BLaER1 treated with 17β-estradiol and CSF1 and Interleukin-3, amounts not matched to agents 10 nM and 100 nM (cell line): ENCODE measurements around the gene SDCCAG8.

ENCODE experiments used
- H3K27ac ChIP-seq, 11 experiments: shearing (Covaris generic); formaldehyde crosslinking; 2 replicates each; pipeline ENCODE4 v1.8.1; 2022
- H3K27me3 ChIP-seq, 11 experiments: shearing (Covaris generic); formaldehyde crosslinking; 2 replicates each; pipeline ENCODE4 v1.8.1; 2022
- H3K36me3 ChIP-seq, 11 experiments: shearing (Covaris generic); formaldehyde crosslinking; 2 replicates each; pipeline ENCODE4 v1.8.1; 2022
- H3K4me1 ChIP-seq, 10 experiments: shearing (Covaris generic); formaldehyde crosslinking; 2 replicates each; pipeline ENCODE4 v1.8.1; 2022
- H3K4me2 ChIP-seq, 11 experiments: shearing (Covaris generic); formaldehyde crosslinking; 2 replicates each; pipeline ENCODE4 v1.8.1; 2022
- H3K4me3 ChIP-seq, 10 experiments: shearing (Covaris generic); formaldehyde crosslinking; 2 replicates each; pipeline ENCODE4 v1.8.1; 2022
- H3K9ac ChIP-seq, 11 experiments: shearing (Covaris generic); formaldehyde crosslinking; 2 replicates each; pipeline ENCODE4 v1.8.1; 2022
- H3K9me3 ChIP-seq, 11 experiments: shearing (Covaris generic); formaldehyde crosslinking; replicated peaks in 1 of 11; 2 replicates each; pipeline ENCODE4 v1.8.1; 2022
- H4K20me1 ChIP-seq, 11 experiments: shearing (Covaris generic); formaldehyde crosslinking; 2 replicates each; pipeline ENCODE4 v1.8.1; 2022
- Cebpa-rat ChIP-seq, 11 experiments: shearing (Covaris generic); IDR thresholded peaks; 2 replicates each; pipeline ENCODE4 v1.8.1; 2022

Gene SDCCAG8

DNA sequence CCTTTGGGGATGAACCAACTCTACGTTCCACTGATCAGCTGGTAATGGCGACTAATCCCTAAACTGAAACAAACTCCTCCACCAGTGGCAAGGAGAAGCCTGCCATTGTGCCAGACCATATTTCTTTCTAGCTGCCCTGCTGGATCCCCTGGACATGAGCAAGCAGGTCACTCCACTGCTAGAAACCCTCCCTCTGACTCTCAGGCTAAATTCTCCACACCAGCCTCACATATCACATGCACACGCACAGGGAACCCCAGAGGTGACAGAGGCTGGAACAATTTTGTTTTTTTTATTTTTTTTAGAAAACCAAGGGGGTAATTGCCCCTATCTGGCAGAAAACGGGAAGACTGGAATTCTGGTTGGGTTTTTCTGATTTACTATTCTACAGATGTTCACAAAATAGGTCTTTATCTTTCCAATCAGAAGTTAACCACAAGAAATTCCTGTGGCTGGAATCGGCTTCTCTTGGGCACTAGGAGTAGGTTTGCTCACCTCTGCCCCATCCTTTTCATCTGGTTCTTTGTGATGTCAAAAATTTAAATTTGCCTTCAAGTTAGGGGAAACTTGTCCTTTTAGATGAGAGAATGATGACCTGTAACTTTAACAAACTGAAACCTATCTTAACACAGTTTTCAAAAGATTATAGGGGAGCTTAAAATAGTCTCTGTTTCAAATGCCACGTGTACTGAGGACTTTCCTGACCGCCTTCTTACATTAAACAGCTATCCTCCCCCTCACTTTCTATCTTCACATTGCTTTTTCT, 258.1 kb downstream of the SDCCAG8 start:
- Histone ChIP-seq H3K9me3 (peaks cover 18 to 28% (median 22%) of the 10 kb centered on the region in 11 experiments), H3K36me3 (peaks cover 11 to 55% (median 29%) of the 10 kb centered on the region in 11 experiments; a peak in 19 of 22 replicates), H3K9ac (no peak overlapping the region), H3K4me2 (peak overlapping the region in 8 of 11 experiments; percentile 23 to 79 (median 68); a peak in 16 of 22 replicates), H3K4me3 (no peak overlapping the region), H4K20me1 (no peaks in the 10 kb centered on the region), H3K27ac (no peak overlapping the region), H3K27me3 (no peaks in the 10 kb centered on the region), H3K4me1 (peaks cover 9 to 40% (median 29%) of the 10 kb centered on the region in 10 experiments)
- TF ChIP-seq Cebpa-rat (IDR thresholded peaks at IDR 0.05), result no peak

DNA sequence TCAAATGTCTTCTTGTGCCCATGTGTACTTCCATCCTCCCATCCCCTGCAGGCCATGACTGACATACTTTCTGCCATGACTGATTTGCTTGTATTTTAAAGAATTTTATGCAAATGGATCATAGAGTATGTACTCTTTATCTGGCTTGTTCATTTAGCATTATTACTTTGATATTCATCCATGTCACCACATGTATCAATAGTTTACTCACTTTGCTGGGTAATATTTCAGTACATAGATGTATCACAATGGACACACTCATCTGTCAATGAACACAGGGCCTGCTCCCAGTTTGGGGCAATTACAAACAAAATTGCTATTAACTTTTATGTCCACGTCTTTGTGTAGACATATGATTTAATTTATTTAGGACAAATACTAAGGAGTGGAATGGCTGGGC, 259.1 kb downstream of the SDCCAG8 start:
- no peaks in the 10 kb centered on the region for H3K27me3 ChIP-seq
- no peak overlapping the region for H3K4me2 ChIP-seq
- H3K27ac ChIP-seq, result no peak overlapping the region
- no peak overlapping the region for H3K4me3 ChIP-seq
- TF ChIP-seq Cebpa-rat (IDR thresholded peaks at IDR 0.05), result no peak
- H3K9me3 ChIP-seq, result peaks cover 18 to 30% (median 23%) of the 10 kb centered on the region in 11 experiments
- no peaks in the 10 kb centered on the region for H4K20me1 ChIP-seq
- H3K4me1 ChIP-seq, result peaks cover 0 to 30% (median 20%) of the 10 kb centered on the region in 10 experiments; a peak in 15 of 20 replicates
- H3K9ac ChIP-seq, result no peak overlapping the region
- peaks cover 11 to 63% (median 28%) of the 10 kb centered on the region in 11 experiments; a peak in 19 of 22 replicates for H3K36me3 ChIP-seq

DNA sequence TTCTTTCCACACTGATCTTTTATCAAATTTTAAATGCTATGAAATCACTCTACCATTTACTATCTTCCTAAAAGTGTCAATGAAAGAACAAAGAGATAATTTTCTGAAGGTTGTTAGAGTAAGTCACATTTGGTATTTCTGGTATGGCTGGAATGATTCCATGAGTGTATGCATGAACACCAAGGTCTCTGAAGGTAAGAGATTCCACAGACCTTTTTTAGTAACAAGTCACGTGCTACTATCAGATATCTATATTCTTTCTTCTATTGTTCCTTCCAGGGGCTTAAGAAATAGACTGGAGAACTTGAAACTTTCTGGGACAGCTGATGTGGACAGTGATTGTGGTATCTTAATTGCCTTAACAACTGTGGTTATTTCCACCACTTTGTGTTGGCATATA, 265.0 kb downstream of the SDCCAG8 start:
- H3K36me3 ChIP-seq, result peaks cover 0 to 47% (median 12%) of the 10 kb centered on the region in 11 experiments; a peak in 14 of 22 replicates
- no peak overlapping the region for H3K27ac ChIP-seq
- no peak for TF ChIP-seq Cebpa-rat (IDR thresholded peaks at IDR 0.05)
- H3K27me3 ChIP-seq, result no peaks in the 10 kb centered on the region
- H3K4me2 ChIP-seq, result no peak overlapping the region
- no peaks in the 10 kb centered on the region for H4K20me1 ChIP-seq
- H3K4me1 ChIP-seq, result peaks cover 0 to 7% (median 2%) of the 10 kb centered on the region in 10 experiments; a peak in 2 of 20 replicates
- no peak overlapping the region for H3K4me3 ChIP-seq
- no peak overlapping the region for H3K9ac ChIP-seq
- H3K9me3 ChIP-seq, result peaks cover 18 to 30% (median 23%) of the 10 kb centered on the region in 11 experiments

- Histone ChIP-seq H3K27me3 (no peaks in the 10 kb centered on the region), H3K4me2 (no peak overlapping the region), H3K9me3 (peaks cover 0 to 8% (median 4%) of the 10 kb centered on the region in 11 experiments; a peak in 7 of 22 replicates), H4K20me1 (no peaks in the 10 kb centered on the region), H3K27ac (no peak overlapping the region; a peak in 1 of 22 replicates), H3K36me3 (peaks cover 0 to 28% (median 0%) of the 10 kb centered on the region in 11 experiments; a peak in 5 of 22 replicates), H3K4me1 (peaks cover 0 to 7% (median 2%) of the 10 kb centered on the region in 10 experiments; a peak in 3 of 20 replicates), H3K4me3 (no peak overlapping the region), H3K9ac (no peak overlapping the region)
- TF ChIP-seq Cebpa-rat (IDR thresholded peaks at IDR 0.05), result no peak
Measured at GRCh38 chr1:243523766-243524165, 267.9 kb downstream of the SDCCAG8 start.

DNA sequence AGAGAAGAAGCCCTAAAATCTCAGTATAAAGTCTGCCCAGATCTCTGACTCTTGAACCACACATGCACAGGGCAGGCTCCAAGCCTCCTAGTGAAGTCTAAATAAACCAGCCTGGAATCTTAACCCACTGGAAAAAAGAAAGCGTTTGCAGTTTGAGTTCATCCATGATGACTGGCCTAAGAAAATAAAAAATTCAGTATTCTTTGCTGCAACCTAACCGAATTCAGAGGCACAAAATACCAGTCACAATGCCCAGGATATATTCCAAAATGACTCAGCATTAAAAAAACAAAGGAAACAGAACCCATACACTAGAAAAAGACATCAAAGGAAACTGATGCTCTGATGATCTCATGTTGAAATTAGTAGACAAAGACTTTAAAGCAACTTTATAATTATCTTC, 269.2 kb downstream of the SDCCAG8 start:
- Histone ChIP-seq H3K4me1 (peaks cover 0 to 7% (median 2%) of the 10 kb centered on the region in 10 experiments; a peak in 3 of 20 replicates), H3K9me3 (peaks cover 0 to 9% (median 0%) of the 10 kb centered on the region in 11 experiments; a peak in 6 of 22 replicates), H3K4me2 (peak overlapping the region in 3 of 11 experiments; percentile 6 to 10 (median 8); a peak in 2 of 22 replicates), H3K27me3 (no peaks in the 10 kb centered on the region), H4K20me1 (no peaks in the 10 kb centered on the region), H3K36me3 (peaks cover 0 to 25% (median 0%) of the 10 kb centered on the region in 11 experiments; a peak in 5 of 22 replicates), H3K27ac (peak overlapping the region in 4 of 11 experiments; percentile 37 to 76 (median 58); a peak in 7 of 22 replicates), H3K9ac (peak overlapping the region in 1 of 11 experiments; percentile 20; a peak in 1 of 22 replicates), H3K4me3 (no peak overlapping the region)
- TF ChIP-seq Cebpa-rat (IDR thresholded peaks at IDR 0.05), result no peak

DNA sequence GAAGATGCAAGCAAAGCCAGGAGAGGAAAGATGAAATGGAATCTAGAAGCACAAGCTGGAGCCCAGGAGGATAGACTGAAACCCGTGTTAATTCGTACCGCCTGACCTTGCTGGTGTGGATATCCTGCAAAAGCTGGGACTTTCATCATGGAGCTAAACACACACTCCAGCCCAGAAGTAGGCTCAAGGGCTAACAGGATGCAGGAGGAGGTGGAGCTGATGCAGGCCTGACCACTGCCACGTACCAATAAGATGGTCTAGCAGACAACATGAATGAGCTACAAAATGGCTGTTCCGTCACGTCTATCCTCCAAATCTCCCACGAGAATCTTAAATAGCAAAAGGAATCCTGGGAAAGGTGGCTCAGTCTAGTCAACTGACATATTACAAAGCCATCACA, 270.3 kb downstream of the SDCCAG8 start:
- Histone ChIP-seq H3K4me1 (peaks cover 0 to 7% (median 2%) of the 10 kb centered on the region in 10 experiments; a peak in 3 of 20 replicates), H3K9ac (no peak overlapping the region), H3K36me3 (peaks cover 0 to 22% (median 0%) of the 10 kb centered on the region in 11 experiments; a peak in 5 of 22 replicates), H3K4me2 (no peak overlapping the region), H4K20me1 (no peaks in the 10 kb centered on the region), H3K27ac (no peak overlapping the region), H3K4me3 (no peak overlapping the region), H3K9me3 (peaks cover 0 to 9% (median 0%) of the 10 kb centered on the region in 11 experiments; a peak in 6 of 22 replicates), H3K27me3 (no peaks in the 10 kb centered on the region)
- TF ChIP-seq Cebpa-rat (IDR thresholded peaks at IDR 0.05), result no peak

DNA sequence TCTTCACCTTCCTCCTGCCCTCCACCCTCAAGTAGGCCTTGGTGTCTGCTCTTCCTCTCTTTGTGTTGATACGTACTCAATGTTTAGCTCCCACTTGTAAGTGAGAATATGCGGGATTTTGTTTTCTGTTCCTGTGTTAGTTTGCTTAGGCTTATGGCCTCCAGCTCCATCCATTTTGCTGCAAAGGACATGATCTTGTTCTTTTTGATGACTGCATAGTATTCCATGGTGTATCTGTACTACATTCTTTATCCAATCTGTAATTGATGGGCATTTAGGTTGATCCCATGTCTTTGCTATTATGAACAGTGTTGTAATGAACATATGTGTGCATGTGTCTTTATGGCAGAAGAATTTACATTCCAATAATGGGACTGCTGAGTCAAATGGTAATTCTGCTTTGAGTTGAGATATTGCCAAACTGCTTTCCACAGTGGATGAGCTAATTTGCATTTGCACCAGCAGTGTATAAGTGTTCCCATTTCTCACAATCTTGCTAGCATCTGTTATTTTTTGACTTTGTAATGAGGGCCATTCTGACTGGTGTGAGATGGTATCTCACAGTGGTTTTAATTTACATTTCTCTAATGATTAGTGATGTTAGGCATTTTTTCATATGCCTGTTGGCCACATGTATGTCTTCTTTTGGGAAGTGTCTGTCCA, 272.7 kb downstream of the SDCCAG8 start:
- H3K9me3 ChIP-seq, result peaks cover 0 to 9% (median 0%) of the 10 kb centered on the region in 11 experiments; a peak in 6 of 22 replicates
- H3K27ac ChIP-seq, result no peak overlapping the region
- H3K4me3 ChIP-seq, result no peak overlapping the region
- H3K4me2 ChIP-seq, result no peak overlapping the region
- no peaks in the 10 kb centered on the region for H3K27me3 ChIP-seq
- TF ChIP-seq Cebpa-rat (IDR thresholded peaks at IDR 0.05), result no peak
- H4K20me1 ChIP-seq, result no peaks in the 10 kb centered on the region
- H3K36me3 ChIP-seq, result peaks cover 0 to 18% (median 0%) of the 10 kb centered on the region in 11 experiments; a peak in 5 of 22 replicates
- no peak overlapping the region for H3K9ac ChIP-seq
- peaks cover 0 to 7% (median 0%) of the 10 kb centered on the region in 10 experiments; a peak in 5 of 20 replicates for H3K4me1 ChIP-seq

- Histone ChIP-seq H3K9ac (no peak overlapping the region), H3K4me2 (no peak overlapping the region), H3K4me1 (peaks cover 0 to 7% (median 0%) of the 10 kb centered on the region in 10 experiments; a peak in 5 of 20 replicates), H3K27me3 (no peaks in the 10 kb centered on the region), H3K9me3 (peaks cover 0 to 9% (median 0%) of the 10 kb centered on the region in 11 experiments; a peak in 6 of 22 replicates), H3K4me3 (no peak overlapping the region), H4K20me1 (no peaks in the 10 kb centered on the region), H3K36me3 (peaks cover 0 to 12% (median 0%) of the 10 kb centered on the region in 11 experiments; a peak in 3 of 22 replicates), H3K27ac (no peak overlapping the region)
- TF ChIP-seq Cebpa-rat (IDR thresholded peaks at IDR 0.05), result peak in 3 of 11 experiments; percentile 21 to 50 (median 34); a peak in 2 of 22 replicates
Measured at GRCh38 chr1:243529512-243529911, 273.7 kb downstream of the SDCCAG8 start.
